Karpas-422 (cell line): ENCODE results near the gene THAP9. TPM values are rescaled to one million over a fixed set of nuclear protein-coding genes. Genes with fewer than 3 reads are reported as not detected.

Experiments
- DNase-seq: peaks from one replicate; pipeline ENCODE4 v3.0.0-alpha.2; 2015
- H2AFZ ChIP-seq: fragments of 200-600 bp; sonication (generic); 2 replicates; pipeline ENCODE4 v1.6.1; 2014; ENCODE audit warnings: antibody characterized with exemption, low read length, mixed read lengths
- H3K27ac ChIP-seq: fragments of 200-600 bp; sonication (generic); 2 replicates; pipeline ENCODE4 v1.5.1; 2014; ENCODE audit warnings: mild to moderate bottlenecking, low read length, moderate library complexity
- H3K27me3 ChIP-seq: fragments of 200-600 bp; sonication (generic); 2 replicates; pipeline ENCODE4 v1.6.1; 2014; ENCODE audit warnings: low read length, mixed read lengths
- H3K36me3 ChIP-seq: fragments of 200-600 bp; sonication (generic); 2 replicates; pipeline ENCODE4 v1.6.1; 2014; ENCODE audit warnings: low read length, mixed read lengths; ENCODE audit not compliant: insufficient read depth
- H3K4me1 ChIP-seq: fragments of 200-600 bp; sonication (generic); 2 replicates; pipeline ENCODE4 v1.6.1; 2014; ENCODE audit warnings: mild to moderate bottlenecking, low read length, mixed read lengths
- H3K4me2 ChIP-seq: fragments of 200-600 bp; sonication (generic); 2 replicates; pipeline ENCODE4 v1.6.1; 2014; ENCODE audit warnings: low read length, low read depth, mild to moderate bottlenecking; ENCODE audit not compliant: poor library complexity, severe bottlenecking
- H3K4me3 ChIP-seq: fragments of 200-600 bp; sonication (generic); 2 replicates; pipeline ENCODE4 v1.5.1; 2014; ENCODE audit warnings: mild to moderate bottlenecking, antibody characterized with exemption, low read length, mixed read lengths
- H3K79me2 ChIP-seq: fragments of 200-600 bp; sonication (generic); 2 replicates; pipeline ENCODE4 v1.6.1; 2014; ENCODE audit warnings: mild to moderate bottlenecking, low read length, mixed read lengths
- H3K9ac ChIP-seq: fragments of 200-600 bp; sonication (generic); 2 replicates; pipeline ENCODE4 v1.6.0; 2014; ENCODE audit warnings: low read length
- H3K9me2 ChIP-seq: fragments of 200-600 bp; sonication (generic), shearing (Covaris generic); replicated peaks from 2 replicates; pipeline ENCODE4 v1.6.0; 2014; ENCODE audit warnings: mild to moderate bottlenecking, low read length, moderate library complexity; ENCODE audit not compliant: insufficient read depth
- H3K9me3 ChIP-seq: fragments of 300-700, 200-600 bp; sonication (generic); 2 replicates; pipeline ENCODE4 v1.6.1; 2014; ENCODE audit warnings: low read length, mixed read lengths
- H4K20me1 ChIP-seq: fragments of 200-600 bp; sonication (generic); 2 replicates; pipeline ENCODE4 v1.6.1; 2014; ENCODE audit warnings: mild to moderate bottlenecking, antibody characterized with exemption, low read length, low read depth; ENCODE audit not compliant: insufficient read depth
- small RNA-seq: library from RNA; depleted of rRNA; stranded (forward); fragments of <200 nt; gene quantifications from one replicate; pipeline ENCODE3, GENCODE V24; 2014
- total RNA-seq: library from RNA; depleted of rRNA; stranded (reverse); fragments of >200 nt; shearing (Covaris generic); gene quantifications from 2 replicates; pipeline ENCODE4 v1.2.3, GENCODE V29; 2014; ENCODE audit warnings: low replicate concordance; rRNA removed

The THAP9 gene
- total RNA-seq, 1 experiment from 2014 or later = 8.2 TPM

- no peaks in the 10 kb centered on the region for H3K9me2 ChIP-seq
- no peak overlapping the region for H3K27ac ChIP-seq
- H3K4me2 ChIP-seq = no peak overlapping the region
- no peak overlapping the region for H2AFZ ChIP-seq
- no peaks in the 10 kb centered on the region for H3K9me3 ChIP-seq
- peaks cover 2% of the 10 kb centered on the region; the same call in 1 of the 2 replicates for H3K79me2 ChIP-seq
- H4K20me1 ChIP-seq = no peaks in the 10 kb centered on the region
- H3K9ac ChIP-seq = no peak overlapping the region
- no peaks in the 10 kb centered on the region for H3K27me3 ChIP-seq
- H3K4me1 ChIP-seq = no peaks in the 10 kb centered on the region
- no peak overlapping the region for H3K4me3 ChIP-seq
- DNase-seq = peak; percentile 19
- H3K36me3 ChIP-seq = no peaks in the 10 kb centered on the region
These were observed 50.7 kb downstream of the THAP9 start for GRCh38 chr4:82951196-82951595.

- no peaks in the 10 kb centered on the region for H4K20me1 ChIP-seq
- H3K9me3 ChIP-seq = no peaks in the 10 kb centered on the region
- H2AFZ ChIP-seq = no peak overlapping the region
- H3K79me2 ChIP-seq = peaks cover 4% of the 10 kb centered on the region; the same call in 1 of the 2 replicates
- DNase-seq = no peak
- no peaks in the 10 kb centered on the region for H3K27me3 ChIP-seq
- no peak overlapping the region for H3K9ac ChIP-seq
- no peaks in the 10 kb centered on the region for H3K9me2 ChIP-seq
- no peak overlapping the region for H3K27ac ChIP-seq
- no peak overlapping the region for H3K4me2 ChIP-seq
- no peak overlapping the region for H3K4me3 ChIP-seq
- no peaks in the 10 kb centered on the region for H3K36me3 ChIP-seq
- no peaks in the 10 kb centered on the region for H3K4me1 ChIP-seq
These were observed 53.7 kb downstream of the THAP9 start for GRCh38 chr4:82954212-82954611.

GRCh38 chr4:82957045-82957444, 56.5 kb downstream of the THAP9 start:
- no peak overlapping the region for H3K9ac ChIP-seq
- peak; percentile 27 for DNase-seq
- H3K4me2 ChIP-seq = no peak overlapping the region
- H3K27me3 ChIP-seq = no peaks in the 10 kb centered on the region
- no peaks in the 10 kb centered on the region for H3K4me1 ChIP-seq
- H3K4me3 ChIP-seq = no peak overlapping the region
- no peak overlapping the region for H3K27ac ChIP-seq
- H3K9me3 ChIP-seq = no peaks in the 10 kb centered on the region
- no peaks in the 10 kb centered on the region for H4K20me1 ChIP-seq
- no peaks in the 10 kb centered on the region for H3K9me2 ChIP-seq
- H3K36me3 ChIP-seq = no peaks in the 10 kb centered on the region
- H3K79me2 ChIP-seq = peaks cover 4% of the 10 kb centered on the region; the same call in 1 of the 2 replicates
- no peak overlapping the region for H2AFZ ChIP-seq

GRCh38 chr4:82965763-82966162, 65.2 kb downstream of the THAP9 start:
- no peaks in the 10 kb centered on the region for H3K9me2 ChIP-seq
- H3K4me3 ChIP-seq = no peak overlapping the region
- H4K20me1 ChIP-seq = no peaks in the 10 kb centered on the region
- H3K9me3 ChIP-seq = no peaks in the 10 kb centered on the region
- peaks cover 21% of the 10 kb centered on the region for H3K4me1 ChIP-seq
- DNase-seq = peak; percentile 16
- no peak overlapping the region for H3K4me2 ChIP-seq
- H3K79me2 ChIP-seq = peaks cover 3% of the 10 kb centered on the region; the same call in 1 of the 2 replicates
- H2AFZ ChIP-seq = no peak overlapping the region
- H3K9ac ChIP-seq = no peak overlapping the region
- H3K36me3 ChIP-seq = no peaks in the 10 kb centered on the region; the same call in 1 of the 2 replicates
- no peak overlapping the region for H3K27ac ChIP-seq
- H3K27me3 ChIP-seq = no peaks in the 10 kb centered on the region

- DNase-seq = peak; percentile 38
- Histone ChIP-seq H4K20me1 (no peaks in the 10 kb centered on the region), H3K4me2 (peak overlapping the region; percentile 53), H3K4me1 (peaks cover 21% of the 10 kb centered on the region), H3K9me3 (no peaks in the 10 kb centered on the region), H3K79me2 (no peaks in the 10 kb centered on the region; the same call in 1 of the 2 replicates), H3K27ac (peak overlapping the region; percentile 58), H3K9me2 (no peaks in the 10 kb centered on the region), H3K36me3 (no peaks in the 10 kb centered on the region; the same call in 1 of the 2 replicates), H3K27me3 (no peaks in the 10 kb centered on the region), H3K9ac (peak overlapping the region; percentile 35; the same call in 1 of the 2 replicates), H2AFZ (no peak overlapping the region), H3K4me3 (no peak overlapping the region)
These were observed 68.4 kb downstream of the THAP9 start for GRCh38 chr4:82968972-82969371.

- no peaks in the 10 kb centered on the region for H3K27me3 ChIP-seq
These were observed 68.9 kb downstream of the THAP9 start for GRCh38 chr4:82969414-82969813.

More at GRCh38 chr4:82969414-82969813, 68.9 kb downstream of the THAP9 start:
- no peaks in the 10 kb centered on the region for H3K9me2 ChIP-seq
- no peak overlapping the region for H2AFZ ChIP-seq
- H3K4me1 ChIP-seq = peaks cover 21% of the 10 kb centered on the region
- H3K9me3 ChIP-seq = no peaks in the 10 kb centered on the region
- H3K9ac ChIP-seq = peak overlapping the region; percentile 35; the same call in 1 of the 2 replicates
- peak overlapping the region; percentile 53 for H3K4me2 ChIP-seq
- DNase-seq = peak; percentile 1
- no peaks in the 10 kb centered on the region for H4K20me1 ChIP-seq
- H3K36me3 ChIP-seq = no peaks in the 10 kb centered on the region; the same call in 1 of the 2 replicates
- H3K4me3 ChIP-seq = no peak overlapping the region
- no peaks in the 10 kb centered on the region; the same call in 1 of the 2 replicates for H3K79me2 ChIP-seq
- peak overlapping the region; percentile 58 for H3K27ac ChIP-seq

Small RNA genes lying within 50 kb of the gene (small RNA-seq; reads per million reads assigned to genes)
- gene RF00019 = not detected

Other genes with a start within 250 kb of the THAP9 start
- gene SCD5, start 101.9 kb upstream of the THAP9 start, total RNA-seq = 14.0 and 14.9 TPM in 2 replicates
- gene SEC31A, start 9.6 kb upstream of the THAP9 start, total RNA-seq = 48.1 and 70.2 TPM in 2 replicates
- gene LIN54, start 110.1 kb downstream of the THAP9 start, total RNA-seq = 5.6 and 10.6 TPM in 2 replicates
- 37.6 and 42.7 TPM in 2 replicates for gene COPS4, start 134.4 kb downstream of the THAP9 start, total RNA-seq
- not detected in 2 replicates for gene PLAC8, start 214.0 kb downstream of the THAP9 start, total RNA-seq